Stimulated activated CD4-positive, alpha-beta T cell treated with anti-CD3 and anti-CD28 coated beads, Interleukin-12 subunit alpha, Interleukin-12 subunit beta, amount 100 ng/mL, for 24 hours (primary cell): ENCODE data around the gene PHB1.

Source experiments
- DNase-seq, 2 experiments: peaks; one replicate each; pipeline ENCODE4 v3.0.0-alpha.2; 2020; ENCODE audit warnings: low read depth in 2 of 2

PHB1 gene

GRCh38 chr17:49414622-49415350, at the start of gene PHB1:
TSS of gene PHB1 (minus strand) at chr17:49414882. CDS start at chr17:49413264, 1,618 bp downstream.
- DNase-seq = peak; percentile 90 to 93

DNA sequence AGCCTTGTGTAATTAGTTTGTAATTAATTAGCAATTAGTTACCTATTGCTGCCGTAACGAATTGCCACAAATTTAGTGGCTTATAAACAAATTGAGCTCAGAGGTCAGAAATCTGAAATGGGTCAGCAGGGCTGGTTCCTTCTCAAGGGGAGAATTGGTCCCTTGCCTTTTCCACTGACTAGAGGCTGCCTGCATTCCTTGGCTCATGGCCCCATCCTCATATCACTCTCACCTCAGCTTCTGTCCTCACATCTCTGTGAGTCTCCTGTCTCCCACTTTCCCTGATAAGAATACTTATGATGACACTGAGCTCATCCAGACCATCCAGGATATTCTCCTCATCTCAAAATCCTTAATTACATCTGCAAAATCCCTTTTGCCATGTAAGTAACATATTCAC, 49.4 kb upstream of the PHB1 start:
- no peak for DNase-seq

DNA sequence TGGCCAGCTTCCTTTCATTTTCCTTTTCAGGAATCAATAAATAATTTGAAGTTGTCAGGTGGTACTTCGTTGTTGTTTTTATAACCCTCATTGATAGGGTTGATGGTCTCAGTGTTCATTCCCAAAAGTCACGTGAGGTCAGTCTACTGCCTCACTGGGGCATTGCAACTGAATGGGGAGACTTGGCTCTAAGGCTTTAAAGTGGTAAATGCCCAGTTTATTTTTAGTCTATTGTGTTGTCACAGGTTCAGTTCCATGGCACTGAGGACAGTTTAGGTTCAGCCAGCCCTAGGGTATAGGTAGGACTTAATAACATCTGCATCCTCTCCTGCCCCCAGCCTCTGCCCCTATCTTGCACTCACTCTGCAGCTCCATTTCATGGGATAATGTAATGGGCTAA, 46.9 kb upstream of the PHB1 start:
- no peak for DNase-seq

DNA sequence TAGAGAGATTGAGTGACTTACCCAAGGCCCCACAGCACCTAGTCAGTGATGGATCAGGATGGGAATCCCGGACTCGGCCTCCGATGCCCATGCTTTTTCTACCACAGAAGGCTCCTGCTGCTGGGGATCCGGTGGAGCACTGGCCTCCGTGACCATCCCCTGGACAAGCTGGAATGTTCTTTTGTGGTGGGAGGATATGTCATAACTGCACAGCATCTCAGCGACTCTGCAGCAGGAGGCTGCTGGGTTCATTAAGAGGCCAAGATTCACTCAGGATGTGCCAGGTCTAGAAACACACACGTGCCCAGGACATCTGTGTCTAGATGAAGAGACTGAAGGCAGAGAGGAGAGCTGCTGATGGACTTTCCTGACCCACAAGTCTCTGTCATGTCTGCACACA, 45.7 kb upstream of the PHB1 start:
- DNase-seq = no peak

DNA sequence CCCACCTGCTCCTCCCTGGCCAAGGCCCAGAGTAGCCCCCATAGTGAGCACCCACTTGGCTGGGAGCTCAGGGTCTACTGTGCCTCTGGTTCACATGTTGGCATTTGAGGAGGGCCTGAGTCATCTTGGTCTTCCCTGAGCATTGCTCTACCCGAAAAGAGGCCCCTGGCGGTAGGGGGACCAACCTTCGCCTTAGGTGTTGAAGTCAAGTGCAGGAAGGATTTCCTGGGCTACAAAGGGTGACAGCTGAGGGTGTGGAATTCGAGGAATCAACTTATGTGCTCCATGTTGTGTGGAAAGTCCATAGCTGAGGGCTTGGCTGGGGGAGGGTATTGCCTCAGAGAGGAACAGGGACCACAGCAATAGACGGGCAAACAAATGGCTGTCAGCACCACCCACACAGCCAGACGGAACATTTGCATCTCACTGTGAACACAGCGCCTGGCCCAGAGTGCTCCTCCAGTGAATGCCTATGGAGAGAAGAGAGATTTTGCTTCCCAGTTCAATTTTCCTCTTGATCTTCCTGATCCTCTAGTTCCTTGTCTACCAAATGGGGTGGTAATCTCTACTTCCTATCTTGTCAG, 44.8 kb upstream of the PHB1 start:
- DNase-seq = no peak

DNA sequence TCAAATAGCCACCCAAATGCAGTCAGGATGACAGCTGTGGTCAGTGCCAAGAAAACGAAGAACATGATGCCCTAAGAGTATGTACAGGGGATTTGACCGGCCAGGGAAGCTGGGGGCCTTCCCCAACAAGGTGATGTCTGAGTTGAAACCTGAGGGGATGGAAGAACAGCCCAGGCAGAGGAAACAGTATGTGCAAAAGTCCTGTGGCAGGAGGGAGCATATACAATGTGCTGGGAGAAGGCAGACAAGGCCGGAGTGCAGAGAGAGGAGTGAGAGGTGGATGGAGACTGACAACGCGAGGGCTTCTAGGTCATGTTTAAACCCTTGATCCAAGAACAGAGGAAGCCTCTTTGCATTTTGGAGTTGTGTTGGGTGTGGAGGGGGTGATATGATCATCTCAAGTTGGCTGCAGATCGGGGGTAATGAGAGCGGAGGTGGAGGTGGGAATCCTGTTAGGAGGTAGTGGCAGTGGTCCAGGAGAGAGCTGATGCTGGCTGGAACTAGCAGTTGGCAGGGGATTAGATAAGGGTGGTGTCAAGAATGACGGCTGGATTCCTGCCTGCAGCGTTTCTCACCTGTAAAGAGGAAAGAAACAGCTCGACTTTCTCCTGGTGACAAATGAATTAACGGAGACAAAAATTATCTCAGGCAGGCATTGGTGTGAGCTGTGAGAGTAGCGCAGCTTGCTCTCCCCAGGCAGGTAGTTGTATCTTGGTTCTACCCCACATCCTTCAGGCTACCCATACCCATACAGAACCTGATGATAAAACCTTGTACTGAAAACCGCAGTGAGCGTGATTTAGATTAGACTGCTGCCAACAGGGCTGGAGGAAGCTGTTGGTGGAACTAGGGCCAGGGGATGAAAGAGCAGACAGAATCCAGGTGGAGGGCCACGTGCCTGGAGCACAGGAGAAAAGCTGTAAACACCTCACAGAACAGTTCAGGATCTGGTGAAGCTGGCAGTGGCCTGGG, 43.2 kb upstream of the PHB1 start:
- DNase-seq = no peak

DNA sequence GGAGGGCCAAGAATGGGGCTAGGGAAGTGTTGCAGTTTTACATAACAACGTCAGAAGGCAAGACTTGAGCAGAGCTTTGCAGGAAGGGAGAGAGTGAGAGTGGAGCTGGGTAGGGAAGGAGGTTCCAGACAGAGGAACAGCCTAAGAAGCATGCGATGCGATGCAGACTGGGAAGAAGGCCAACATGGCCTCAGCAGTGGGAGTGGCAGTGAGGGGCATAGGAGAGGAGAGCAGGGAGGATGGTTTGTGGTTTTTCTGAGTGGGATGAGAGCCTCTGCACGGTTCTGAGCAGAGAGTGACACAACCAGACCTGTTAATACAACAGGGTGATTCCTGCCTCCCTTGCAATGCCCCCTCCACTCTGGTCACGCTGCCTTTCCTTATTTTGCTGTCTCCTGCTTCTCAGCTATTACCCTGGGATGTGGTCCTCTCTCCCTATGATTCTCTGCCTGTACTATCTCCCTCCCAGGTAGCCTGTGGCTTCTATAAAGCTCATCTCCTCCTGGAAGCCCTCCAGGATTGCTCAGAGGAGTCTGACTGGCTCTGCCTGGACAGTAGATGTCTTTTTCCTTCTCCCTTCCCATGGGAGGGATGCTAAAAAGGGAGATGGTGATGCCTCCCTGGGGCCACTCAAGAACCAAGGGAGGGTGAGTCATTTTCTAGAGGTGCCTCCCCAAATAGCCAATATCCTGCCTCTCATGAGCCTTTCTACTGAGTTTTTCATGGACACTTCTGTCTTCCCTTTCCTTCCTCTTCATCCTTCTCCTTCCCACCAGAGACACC, 41.7 kb upstream of the PHB1 start:
- no peak for DNase-seq

- no peak for DNase-seq
Observed at GRCh38 chr17:49455272-49455861, 40.7 kb upstream of the PHB1 start.

GRCh38 chr17:49454050-49454449, 39.4 kb upstream of the PHB1 start:
- no peak for DNase-seq

DNA sequence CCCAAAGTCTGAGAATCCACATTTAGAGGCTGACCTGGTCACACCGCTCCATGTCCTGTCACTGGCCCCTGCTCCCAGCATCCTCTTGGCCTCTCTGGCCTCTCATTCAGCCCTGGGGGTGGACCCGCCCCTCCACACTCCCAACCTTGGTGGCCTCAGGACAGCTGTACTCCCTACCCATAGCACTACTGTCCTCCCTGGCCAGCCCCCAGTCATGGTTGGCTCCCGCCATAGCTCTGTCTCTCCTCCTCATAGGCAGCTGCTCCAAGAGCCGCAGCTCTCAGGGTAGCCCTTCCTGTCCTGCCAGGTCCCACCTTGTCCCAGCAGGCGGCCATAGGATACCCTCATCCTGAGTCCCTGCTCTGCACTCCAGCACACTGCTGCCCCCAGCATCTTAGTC, 38.0 kb upstream of the PHB1 start:
- DNase-seq = no peak

DNA sequence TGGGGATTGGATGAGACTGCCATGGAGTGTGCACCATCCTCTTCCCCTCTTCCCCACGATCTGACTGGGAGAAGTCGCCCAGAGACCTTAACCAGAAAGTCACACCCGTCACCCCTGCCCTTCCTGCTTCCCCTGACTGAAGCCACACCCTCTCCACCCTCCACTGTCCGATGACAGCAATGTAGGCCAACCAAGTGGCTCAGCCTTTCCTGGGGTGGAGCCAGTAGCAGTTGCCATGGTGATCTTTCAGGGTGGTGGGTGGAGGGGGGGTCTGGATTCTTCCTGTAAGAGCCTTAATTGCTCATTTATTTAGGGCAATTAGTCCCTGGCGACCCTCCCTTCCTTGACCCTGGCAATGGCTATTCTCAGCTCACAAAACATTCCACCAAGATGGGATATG, 37.5 kb upstream of the PHB1 start:
- DNase-seq = no peak

DNA sequence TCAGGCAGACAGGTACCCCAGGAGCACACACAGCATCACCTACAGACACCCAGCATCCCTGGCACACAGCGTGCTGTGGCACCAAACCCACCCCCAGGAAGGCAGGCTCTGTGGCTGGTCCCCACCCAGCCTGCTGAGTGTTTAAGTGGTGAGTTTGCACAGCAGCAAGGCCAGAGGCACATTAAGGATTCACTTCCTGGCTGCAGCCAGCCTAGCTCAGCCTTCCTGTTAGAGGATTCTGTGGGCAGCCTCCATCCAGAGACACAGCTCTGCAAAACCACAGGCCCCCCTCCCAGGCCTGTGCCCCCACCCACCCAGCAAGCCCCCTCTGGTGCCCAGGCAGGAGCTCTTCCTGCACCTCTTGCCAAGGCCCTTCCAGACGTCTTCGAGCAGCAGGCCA, 36.1 kb upstream of the PHB1 start:
- no peak for DNase-seq

- DNase-seq = no peak
Observed at GRCh38 chr17:49450181-49450580, 35.5 kb upstream of the PHB1 start.

DNA sequence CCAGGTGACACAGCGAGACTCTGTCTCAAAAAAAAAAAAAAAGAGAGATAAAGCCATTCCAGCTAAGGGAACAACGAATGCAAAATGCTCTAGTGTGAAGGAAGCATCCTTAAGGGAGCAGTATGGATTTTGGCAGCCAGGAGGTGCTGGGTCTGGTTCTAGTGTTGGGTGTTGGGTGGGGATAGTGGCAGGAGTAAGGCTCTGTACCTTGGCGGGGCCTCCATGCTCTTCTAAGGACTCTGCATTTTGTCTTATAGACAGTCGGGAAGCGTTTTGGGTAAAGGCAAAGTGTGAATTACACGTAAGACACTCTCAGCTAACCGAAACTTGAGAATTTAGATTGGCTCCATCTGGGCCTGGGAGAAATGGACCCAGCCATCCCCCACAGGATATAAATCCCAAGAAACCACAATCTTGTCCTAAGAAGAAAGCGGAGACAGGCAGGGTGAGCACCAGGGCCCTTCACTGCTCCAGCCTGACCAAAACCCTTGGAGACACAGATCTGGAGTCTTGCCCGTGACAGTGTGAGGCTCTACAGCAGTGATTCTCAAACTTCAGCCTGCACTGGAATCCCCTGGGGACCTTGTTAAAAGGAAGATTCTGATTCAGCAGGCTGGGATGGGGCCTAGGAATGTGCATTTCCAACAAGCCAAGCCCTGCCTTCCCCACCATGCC, 33.1 kb upstream of the PHB1 start:
- no peak for DNase-seq

DNA sequence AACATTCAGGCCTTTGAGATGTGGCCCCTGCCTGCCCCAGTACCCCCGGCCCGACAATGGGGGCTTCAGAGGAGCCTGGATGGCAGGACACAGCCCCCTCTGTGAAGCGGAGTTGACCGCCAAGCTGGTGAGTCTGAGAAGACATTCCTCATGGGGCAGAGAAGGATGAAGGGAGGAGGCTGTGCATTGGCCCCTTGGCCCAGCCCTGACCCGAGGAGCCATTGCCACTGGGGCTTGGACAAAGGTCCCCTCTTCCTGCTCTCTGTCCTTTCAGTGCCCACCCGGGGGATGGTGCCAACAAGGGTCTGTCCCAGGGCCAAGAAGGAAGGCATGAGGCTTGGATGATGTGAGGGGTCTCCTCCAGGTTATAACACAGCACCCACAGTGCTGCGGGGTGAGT, 30.9 kb upstream of the PHB1 start:
- DNase-seq = no peak

DNA sequence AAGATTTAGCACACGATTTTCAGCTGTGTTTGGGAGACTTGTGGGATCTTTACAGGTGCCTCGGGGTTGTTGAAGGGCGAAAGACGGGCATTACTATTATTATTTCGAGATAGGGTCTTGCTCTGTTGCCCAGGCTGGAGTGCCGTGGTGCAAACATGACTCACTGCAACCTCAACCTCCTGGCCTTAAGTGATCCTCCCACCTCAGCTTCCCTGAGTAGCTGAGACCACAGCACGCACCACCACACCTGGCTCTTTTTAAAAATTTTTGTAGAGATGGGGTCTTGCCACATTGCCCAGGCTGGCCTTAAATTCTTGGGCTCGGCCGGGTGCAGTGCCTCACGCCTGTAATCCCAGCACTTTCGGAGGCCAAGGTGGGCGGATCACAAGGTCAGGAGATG, 29.7 kb upstream of the PHB1 start:
- no peak for DNase-seq

DNA sequence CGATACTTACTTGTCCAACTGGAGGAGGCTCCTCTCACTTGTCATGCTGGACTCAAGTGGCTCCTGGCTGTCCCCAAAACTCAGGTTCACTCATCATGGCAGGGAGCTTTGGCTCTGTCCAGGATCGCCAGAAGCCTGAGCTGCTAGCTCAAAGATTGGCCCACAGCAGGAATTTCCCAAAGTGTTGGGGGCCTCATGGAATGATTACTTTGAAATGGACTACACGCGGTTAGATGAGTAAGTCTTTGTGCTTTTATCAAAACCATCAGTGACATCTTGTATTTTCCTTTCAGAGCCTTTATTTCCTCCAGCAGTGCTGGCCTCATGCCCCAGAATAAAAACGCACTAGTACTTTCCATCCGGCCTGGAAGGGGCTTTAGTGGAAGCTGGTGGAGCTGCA, 29.2 kb upstream of the PHB1 start:
- DNase-seq = no peak

- DNase-seq = no peak
Observed at GRCh38 chr17:49442041-49442440, 27.4 kb upstream of the PHB1 start.

- no peak for DNase-seq
Observed at GRCh38 chr17:49441578-49441977, 26.9 kb upstream of the PHB1 start.

GRCh38 chr17:49440581-49440980, 25.9 kb upstream of the PHB1 start:
- no peak for DNase-seq
